Liver (tissue), 9 donors: ENCODE data around the gene INTS6. TPM values are rescaled to one million over a fixed set of nuclear protein-coding genes. Genes with fewer than 3 reads are reported as not detected.

Source experiments
- DNase-seq: peaks from one replicate; pipeline ENCODE4 v3.0.0-alpha.2; 2017; ENCODE audit warnings: low spot score
- H3K27ac ChIP-seq, 2 donors: one replicate each; pipeline ENCODE4 v1.7.0; 2013; ENCODE audit warnings: inconsistent platforms in 2 of 2, low read length in 2 of 2, control low read depth in 1 of 2, low read depth in 1 of 2, mild to moderate bottlenecking in 1 of 2
- H3K27me3 ChIP-seq, 4 donors: one replicate each; pipeline versions ENCODE4 v1.6.1 to v1.7.0; 2013; ENCODE audit warnings: low read length in 3 of 4, inconsistent platforms in 1 of 4, mild to moderate bottlenecking in 1 of 4, moderate library complexity in 1 of 4; ENCODE audit not compliant: control insufficient read depth in 4 of 4, insufficient read depth in 4 of 4
- H3K36me3 ChIP-seq, 4 donors: one replicate each; pipeline versions ENCODE4 v1.6.1 to v1.7.0; 2013; ENCODE audit warnings: low read length in 3 of 4, mild to moderate bottlenecking in 3 of 4, low read depth in 1 of 4, moderate library complexity in 1 of 4; ENCODE audit not compliant: control insufficient read depth in 4 of 4, insufficient read depth in 3 of 4
- H3K4me1 ChIP-seq, 4 donors: one replicate each; pipeline versions ENCODE4 v1.6.1 to v1.7.0; 2013; ENCODE audit warnings: low read length in 3 of 4, mild to moderate bottlenecking in 3 of 4, moderate library complexity in 1 of 4; ENCODE audit not compliant: control insufficient read depth in 4 of 4, insufficient read depth in 4 of 4
- H3K4me3 ChIP-seq, 3 donors: one replicate each; pipeline versions ENCODE4 v1.6.1 to v1.7.0; 2013; ENCODE audit warnings: low read length in 3 of 3, control low read depth in 1 of 3, low read depth in 1 of 3, mild to moderate bottlenecking in 1 of 3
- H3K9ac ChIP-seq, 2 donors: one replicate each; pipeline ENCODE4 v1.7.0; 2013; ENCODE audit warnings: low read length in 2 of 2, mild to moderate bottlenecking in 2 of 2, moderate library complexity in 2 of 2, control low read depth in 1 of 2, low read depth in 1 of 2
- H3K9me3 ChIP-seq, 4 donors: one replicate each; pipeline versions ENCODE4 v1.6.1 to v1.7.0; 2013; ENCODE audit warnings: low read length in 3 of 4; ENCODE audit not compliant: control insufficient read depth in 4 of 4
- EGR1 ChIP-seq, 2 donors: IDR thresholded peaks; 2 replicates each; pipeline ENCODE4 v1.6.1; 2016 to 2018; ENCODE audit warnings: antibody characterized with exemption in 2 of 2, low read depth in 2 of 2
- FOXA1 ChIP-seq: IDR thresholded peaks from 2 replicates; pipeline ENCODE4 v1.6.1; 2016; ENCODE audit warnings: antibody characterized with exemption
- FOXA2 ChIP-seq: IDR thresholded peaks from 2 replicates; pipeline ENCODE4 v1.6.1; 2016; ENCODE audit warnings: antibody characterized with exemption
- GABPA ChIP-seq, 2 donors: IDR thresholded peaks in 1 of 2; conservative IDR thresholded peaks in 1 of 2; 2 replicates each; pipeline ENCODE4 v1.6.1; 2016; ENCODE audit warnings: antibody characterized with exemption in 2 of 2, mild to moderate bottlenecking in 1 of 2, moderate library complexity in 1 of 2
- HNF4A ChIP-seq, 2 donors: conservative IDR thresholded peaks; 2 replicates each; pipeline ENCODE4 v1.6.1; 2016; ENCODE audit warnings: antibody characterized with exemption in 2 of 2, mild to moderate bottlenecking in 2 of 2
- HNF4G ChIP-seq: IDR thresholded peaks from 2 replicates; pipeline ENCODE4 v1.6.1; 2016; ENCODE audit warnings: antibody characterized with exemption
- JUND ChIP-seq, 2 donors: IDR thresholded peaks; 2 replicates each; pipeline ENCODE4 v1.6.1; 2016; ENCODE audit warnings: antibody characterized with exemption in 2 of 2
- NR2F2 ChIP-seq: IDR thresholded peaks from 2 replicates; pipeline ENCODE4 v1.6.1; 2016; ENCODE audit warnings: antibody characterized with exemption
- RAD21 ChIP-seq, 2 donors: IDR thresholded peaks; 2 replicates each; pipeline ENCODE4 v1.6.1; 2016; ENCODE audit warnings: antibody characterized with exemption in 2 of 2, mild to moderate bottlenecking in 2 of 2
- RXRA ChIP-seq, 2 donors: IDR thresholded peaks; 2 replicates each; pipeline ENCODE4 v1.6.1; 2017 to 2018; ENCODE audit warnings: antibody characterized with exemption in 2 of 2, mild to moderate bottlenecking in 1 of 2
- SP1 ChIP-seq: IDR thresholded peaks from 2 replicates; pipeline ENCODE4 v1.6.1; 2018; ENCODE audit warnings: antibody characterized with exemption, mild to moderate bottlenecking
- TAF1 ChIP-seq: conservative IDR thresholded peaks from 2 replicates; pipeline ENCODE4 v1.6.1; 2016; ENCODE audit warnings: antibody characterized with exemption, mild to moderate bottlenecking
- YY1 ChIP-seq: IDR thresholded peaks from 2 replicates; pipeline ENCODE4 v1.6.1; 2016; ENCODE audit warnings: antibody characterized with exemption, mild to moderate bottlenecking
- WGBS: extraction: QIAGEN DNeasy Blood & Tissue Kit; methylation state at CpG from one replicate; pipeline ENCODE4 v1.1.7; 2013; 5-methylcytosine and 5-hydroxymethylcytosine counted together
- polyA plus RNA-seq, 2 donors: library from polyadenylated mRNA; stranded (reverse) in 1 of 2; unstranded in 1 of 2; fragments of 200-250 nt in 1 of 2; fragments of >200 nt in 1 of 2; fragmentation: Nextera tagmentation in 1 of 2; extraction: Ambion mirVana in 1 of 2; gene quantifications; one replicate each; pipeline versions ENCODE4 v1.2.1 to v1.2.3, GENCODE V29; 2013 to 2015
- total RNA-seq, 2 donors: library from RNA; depleted of rRNA; stranded (reverse); fragments of >200 nt; gene quantifications; one replicate each; pipeline ENCODE4 v1.2.3, GENCODE V29; 2014
- TF ChIP-seq, protein P1 (sequence below): IDR thresholded peaks from 2 replicates; pipeline ENCODE4 v1.6.1; 2016; ENCODE audit warnings: antibody characterized with exemption
- TF ChIP-seq, protein P2 (sequence below): IDR thresholded peaks from 2 replicates; pipeline ENCODE4 v1.6.1; 2016; ENCODE audit warnings: antibody characterized with exemption
- TF ChIP-seq, protein P3 (sequence below): IDR thresholded peaks from 2 replicates; pipeline ENCODE4 v1.6.1; 2016; ENCODE audit warnings: antibody characterized with exemption
- TF ChIP-seq, protein P4 (sequence below): IDR thresholded peaks from 2 replicates; pipeline ENCODE4 v1.6.1; 2016; ENCODE audit warnings: antibody characterized with exemption, mild to moderate bottlenecking
- TF ChIP-seq, protein P5 (sequence below): fragments of 150-350 bp; IDR thresholded peaks from 2 replicates; pipeline ENCODE4 v1.5.1; 2017; ENCODE audit warnings: improper control_type of control experiment, low read depth, low read length; ENCODE audit not compliant: missing input control
- donor health status: healthy.
- donor health status: healthy.
- donor health status: healthy.
- donor health status: healthy.
- donor health status: healthy.

The INTS6 gene
- total and polyA plus RNA-seq, 4 donors, result 11.4 to 61.4 (median 18.8) TPM

DNA sequence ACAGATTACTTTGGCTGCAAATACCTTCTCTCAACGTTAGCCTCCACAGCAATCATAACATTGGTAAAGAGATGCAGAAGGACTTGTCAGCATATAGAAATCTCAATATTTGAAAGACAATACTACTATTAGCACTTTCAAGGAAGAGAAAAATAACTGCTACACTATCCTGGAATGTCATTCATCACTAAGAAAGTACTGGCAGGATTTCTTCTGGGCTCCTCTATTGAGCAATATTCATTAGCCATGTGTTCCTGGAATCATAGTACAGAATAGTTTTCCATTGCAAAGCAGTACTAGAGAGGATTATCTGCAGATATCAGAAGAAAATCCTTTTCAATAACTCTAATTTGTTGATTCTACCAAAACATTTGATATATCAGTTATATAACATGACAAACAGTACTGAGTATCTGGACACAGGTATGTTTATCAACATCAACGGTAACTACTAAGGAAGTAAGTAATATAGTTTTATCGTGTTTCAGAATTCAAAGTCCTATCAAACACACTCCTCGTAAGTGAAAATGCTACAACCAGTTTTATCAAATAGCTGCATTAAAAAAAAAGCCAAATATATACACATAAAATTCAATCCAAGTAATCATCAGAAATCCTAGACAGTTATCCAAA lies 27.3 kb downstream of the INTS6 start:
- Histone ChIP-seq H3K27me3 (no peaks in the 10 kb centered on the region), H3K9me3 (no peaks in the 10 kb centered on the region), H3K4me1 (peaks cover 5 to 26% (median 8%) of the 10 kb centered on the region in 4 donors), H3K36me3 (peaks cover 0 to 17% (median 6%) of the 10 kb centered on the region in 4 donors), H3K4me3 (no peak overlapping the region), H3K9ac (no peak overlapping the region), H3K27ac (peak overlapping the region in 1 of 2 donors; percentile 26)
- no peak for TF ChIP-seq FOXA1
- no peak for TF ChIP-seq TAF1
- TF ChIP-seq, protein P1, sequence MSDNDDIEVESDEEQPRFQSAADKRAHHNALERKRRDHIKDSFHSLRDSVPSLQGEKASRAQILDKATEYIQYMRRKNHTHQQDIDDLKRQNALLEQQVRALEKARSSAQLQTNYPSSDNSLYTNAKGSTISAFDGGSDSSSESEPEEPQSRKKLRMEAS, result peak; percentile 28
- TF ChIP-seq RAD21 (IDR thresholded peaks at IDR 0.05), result no peak
- TF ChIP-seq HNF4A (conservative IDR thresholded peaks at IDR 0.05), result peak; percentile 32 to 46
- TF ChIP-seq, protein P2, sequence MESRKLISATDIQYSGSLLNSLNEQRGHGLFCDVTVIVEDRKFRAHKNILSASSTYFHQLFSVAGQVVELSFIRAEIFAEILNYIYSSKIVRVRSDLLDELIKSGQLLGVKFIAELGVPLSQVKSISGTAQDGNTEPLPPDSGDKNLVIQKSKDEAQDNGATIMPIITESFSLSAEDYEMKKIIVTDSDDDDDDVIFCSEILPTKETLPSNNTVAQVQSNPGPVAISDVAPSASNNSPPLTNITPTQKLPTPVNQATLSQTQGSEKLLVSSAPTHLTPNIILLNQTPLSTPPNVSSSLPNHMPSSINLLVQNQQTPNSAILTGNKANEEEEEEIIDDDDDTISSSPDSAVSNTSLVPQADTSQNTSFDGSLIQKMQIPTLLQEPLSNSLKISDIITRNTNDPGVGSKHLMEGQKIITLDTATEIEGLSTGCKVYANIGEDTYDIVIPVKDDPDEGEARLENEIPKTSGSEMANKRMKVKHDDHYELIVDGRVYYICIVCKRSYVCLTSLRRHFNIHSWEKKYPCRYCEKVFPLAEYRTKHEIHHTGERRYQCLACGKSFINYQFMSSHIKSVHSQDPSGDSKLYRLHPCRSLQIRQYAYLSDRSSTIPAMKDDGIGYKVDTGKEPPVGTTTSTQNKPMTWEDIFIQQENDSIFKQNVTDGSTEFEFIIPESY, result no peak
- TF ChIP-seq, protein P3, sequence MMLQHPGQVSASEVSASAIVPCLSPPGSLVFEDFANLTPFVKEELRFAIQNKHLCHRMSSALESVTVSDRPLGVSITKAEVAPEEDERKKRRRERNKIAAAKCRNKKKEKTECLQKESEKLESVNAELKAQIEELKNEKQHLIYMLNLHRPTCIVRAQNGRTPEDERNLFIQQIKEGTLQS, result no peak
- TF ChIP-seq SP1, result no peak
- no peak for DNase-seq
- WGBS, result 56% methylated on average over 4 of the region's 4 CpGs

DNA sequence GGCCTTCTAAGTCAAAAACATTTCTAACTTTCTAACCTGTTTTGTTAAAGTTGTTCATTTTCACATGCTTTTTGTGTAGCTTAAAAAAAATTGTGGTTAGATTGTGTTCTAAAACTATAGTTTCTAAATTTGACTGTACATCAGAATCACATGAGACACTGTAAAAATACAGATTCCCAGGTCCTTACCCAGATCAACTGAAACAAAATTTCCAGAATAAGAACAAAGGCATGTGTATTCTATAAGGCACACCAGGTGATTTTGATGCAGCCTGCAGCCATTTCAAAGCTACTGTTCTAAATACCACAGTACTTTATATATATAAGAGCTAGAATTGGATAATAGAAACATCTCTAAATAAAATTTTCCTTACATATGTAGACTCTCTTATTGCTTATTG lies 29.1 kb downstream of the INTS6 start:
- no peaks in the 10 kb centered on the region for H3K27me3 ChIP-seq
- H3K9me3 ChIP-seq, result no peaks in the 10 kb centered on the region
- H3K4me1 ChIP-seq, result peaks cover 3 to 29% (median 10%) of the 10 kb centered on the region in 4 donors
- peaks cover 0 to 11% (median 6%) of the 10 kb centered on the region in 4 donors for H3K36me3 ChIP-seq
- no peak overlapping the region for H3K4me3 ChIP-seq
- no peak overlapping the region for H3K27ac ChIP-seq
- DNase-seq, result no peak
- no peak overlapping the region for H3K9ac ChIP-seq
- TF ChIP-seq NR2F2, result no peak
- no peak for TF ChIP-seq EGR1 (IDR thresholded peaks at IDR 0.05; ENCODE audit: low read depth in 2 of 2)
- no peak for TF ChIP-seq SP1
- TF ChIP-seq, protein P4, sequence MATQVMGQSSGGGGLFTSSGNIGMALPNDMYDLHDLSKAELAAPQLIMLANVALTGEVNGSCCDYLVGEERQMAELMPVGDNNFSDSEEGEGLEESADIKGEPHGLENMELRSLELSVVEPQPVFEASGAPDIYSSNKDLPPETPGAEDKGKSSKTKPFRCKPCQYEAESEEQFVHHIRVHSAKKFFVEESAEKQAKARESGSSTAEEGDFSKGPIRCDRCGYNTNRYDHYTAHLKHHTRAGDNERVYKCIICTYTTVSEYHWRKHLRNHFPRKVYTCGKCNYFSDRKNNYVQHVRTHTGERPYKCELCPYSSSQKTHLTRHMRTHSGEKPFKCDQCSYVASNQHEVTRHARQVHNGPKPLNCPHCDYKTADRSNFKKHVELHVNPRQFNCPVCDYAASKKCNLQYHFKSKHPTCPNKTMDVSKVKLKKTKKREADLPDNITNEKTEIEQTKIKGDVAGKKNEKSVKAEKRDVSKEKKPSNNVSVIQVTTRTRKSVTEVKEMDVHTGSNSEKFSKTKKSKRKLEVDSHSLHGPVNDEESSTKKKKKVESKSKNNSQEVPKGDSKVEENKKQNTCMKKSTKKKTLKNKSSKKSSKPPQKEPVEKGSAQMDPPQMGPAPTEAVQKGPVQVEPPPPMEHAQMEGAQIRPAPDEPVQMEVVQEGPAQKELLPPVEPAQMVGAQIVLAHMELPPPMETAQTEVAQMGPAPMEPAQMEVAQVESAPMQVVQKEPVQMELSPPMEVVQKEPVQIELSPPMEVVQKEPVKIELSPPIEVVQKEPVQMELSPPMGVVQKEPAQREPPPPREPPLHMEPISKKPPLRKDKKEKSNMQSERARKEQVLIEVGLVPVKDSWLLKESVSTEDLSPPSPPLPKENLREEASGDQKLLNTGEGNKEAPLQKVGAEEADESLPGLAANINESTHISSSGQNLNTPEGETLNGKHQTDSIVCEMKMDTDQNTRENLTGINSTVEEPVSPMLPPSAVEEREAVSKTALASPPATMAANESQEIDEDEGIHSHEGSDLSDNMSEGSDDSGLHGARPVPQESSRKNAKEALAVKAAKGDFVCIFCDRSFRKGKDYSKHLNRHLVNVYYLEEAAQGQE, result no peak
- TF ChIP-seq GABPA (IDR thresholded peaks at IDR 0.05 in 1 of 2, conservative IDR thresholded peaks at IDR 0.05 in 1 of 2), result no peak
- no peak for TF ChIP-seq JUND (IDR thresholded peaks at IDR 0.05)
- no peak for TF ChIP-seq RXRA (IDR thresholded peaks at IDR 0.05)
- TF ChIP-seq HNF4A (conservative IDR thresholded peaks at IDR 0.05), result no peak
- TF ChIP-seq HNF4G, result no peak
- TF ChIP-seq, protein P5, sequence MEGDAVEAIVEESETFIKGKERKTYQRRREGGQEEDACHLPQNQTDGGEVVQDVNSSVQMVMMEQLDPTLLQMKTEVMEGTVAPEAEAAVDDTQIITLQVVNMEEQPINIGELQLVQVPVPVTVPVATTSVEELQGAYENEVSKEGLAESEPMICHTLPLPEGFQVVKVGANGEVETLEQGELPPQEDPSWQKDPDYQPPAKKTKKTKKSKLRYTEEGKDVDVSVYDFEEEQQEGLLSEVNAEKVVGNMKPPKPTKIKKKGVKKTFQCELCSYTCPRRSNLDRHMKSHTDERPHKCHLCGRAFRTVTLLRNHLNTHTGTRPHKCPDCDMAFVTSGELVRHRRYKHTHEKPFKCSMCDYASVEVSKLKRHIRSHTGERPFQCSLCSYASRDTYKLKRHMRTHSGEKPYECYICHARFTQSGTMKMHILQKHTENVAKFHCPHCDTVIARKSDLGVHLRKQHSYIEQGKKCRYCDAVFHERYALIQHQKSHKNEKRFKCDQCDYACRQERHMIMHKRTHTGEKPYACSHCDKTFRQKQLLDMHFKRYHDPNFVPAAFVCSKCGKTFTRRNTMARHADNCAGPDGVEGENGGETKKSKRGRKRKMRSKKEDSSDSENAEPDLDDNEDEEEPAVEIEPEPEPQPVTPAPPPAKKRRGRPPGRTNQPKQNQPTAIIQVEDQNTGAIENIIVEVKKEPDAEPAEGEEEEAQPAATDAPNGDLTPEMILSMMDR, result no peak
- TF ChIP-seq, protein P3, result no peak
- TF ChIP-seq FOXA2, result no peak
- TF ChIP-seq YY1, result no peak
- no peak for TF ChIP-seq RAD21 (IDR thresholded peaks at IDR 0.05)
